COLO668 (cell line): ENCODE data around the gene NUP214.
"Not testable (repeated sequence)": the region's sequence is repeated elsewhere in the genome, so short reads cannot be mapped to it uniquely, and the experiment has no call there.

Experiments used
- DNase-seq: peaks from one replicate; lab custom pipeline; 2025; ENCODE audit not compliant: unreplicated experiment; lab: John Stamatoyannopoulos, UW

The NUP214 gene

GRCh38 chr9:131115360-131115742, 10.0 kb upstream of the NUP214 start:
- not testable (repeated sequence) for DNase-seq

GRCh38 chr9:131116281-131117120, 8.9 kb upstream of the NUP214 start:
- DNase-seq, result no peak

DNA sequence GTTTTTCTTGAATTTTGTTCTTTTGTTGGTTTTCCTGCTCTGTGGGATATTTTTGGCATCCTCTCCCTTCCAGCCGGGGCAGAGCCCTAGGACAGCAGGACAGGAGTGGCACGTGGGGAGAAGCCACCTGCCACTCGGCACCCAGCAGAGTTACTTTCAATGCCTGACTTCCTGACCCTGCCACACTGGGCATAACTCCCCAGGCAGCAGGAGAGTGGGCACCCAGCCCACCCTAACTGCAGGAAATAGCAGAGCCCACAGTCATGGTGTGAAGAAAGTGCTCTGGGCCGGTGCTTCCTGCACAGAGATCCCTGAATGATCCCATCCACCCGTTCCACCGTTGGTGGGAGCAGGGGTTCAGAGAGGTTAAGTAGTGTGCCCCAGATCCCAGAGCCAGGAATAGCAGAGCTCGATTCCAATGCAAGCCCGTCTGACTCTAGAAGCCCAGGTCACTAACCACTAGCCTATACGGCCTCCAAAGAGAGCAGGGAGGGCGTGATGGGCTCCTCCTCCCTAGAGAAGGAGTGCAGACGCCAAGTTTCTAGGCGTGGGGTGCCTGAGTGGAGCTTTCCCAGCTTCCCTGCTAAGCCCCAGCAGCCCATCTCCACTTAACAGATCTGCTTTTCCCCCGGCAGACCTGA, 8.1 kb upstream of the NUP214 start:
- DNase-seq, result no peak

DNA sequence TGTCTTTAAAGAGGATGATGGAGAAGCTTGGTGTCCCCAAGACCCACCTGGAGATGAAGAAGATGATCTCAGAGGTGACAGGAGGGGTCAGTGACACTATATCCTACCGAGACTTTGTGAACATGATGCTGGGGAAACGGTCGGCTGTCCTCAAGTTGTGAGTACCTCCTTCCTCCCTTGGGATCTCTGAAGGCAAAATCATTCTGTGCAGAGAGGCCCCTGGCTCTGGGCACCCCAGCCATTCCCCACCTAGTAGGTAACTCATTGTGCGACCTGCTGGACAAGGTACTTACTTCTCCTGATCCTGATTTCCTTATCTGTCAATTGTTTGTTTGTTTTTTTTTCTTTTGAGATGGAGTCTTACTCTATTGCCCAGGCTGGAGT, 7.6 kb upstream of the NUP214 start:
- no peak for DNase-seq

- DNase-seq, result no peak
These were observed 5.8 kb upstream of the NUP214 start for GRCh38 chr9:131119600-131119999.

- no peak for DNase-seq
These were observed 4.7 kb upstream of the NUP214 start for GRCh38 chr9:131120620-131121228.

DNA sequence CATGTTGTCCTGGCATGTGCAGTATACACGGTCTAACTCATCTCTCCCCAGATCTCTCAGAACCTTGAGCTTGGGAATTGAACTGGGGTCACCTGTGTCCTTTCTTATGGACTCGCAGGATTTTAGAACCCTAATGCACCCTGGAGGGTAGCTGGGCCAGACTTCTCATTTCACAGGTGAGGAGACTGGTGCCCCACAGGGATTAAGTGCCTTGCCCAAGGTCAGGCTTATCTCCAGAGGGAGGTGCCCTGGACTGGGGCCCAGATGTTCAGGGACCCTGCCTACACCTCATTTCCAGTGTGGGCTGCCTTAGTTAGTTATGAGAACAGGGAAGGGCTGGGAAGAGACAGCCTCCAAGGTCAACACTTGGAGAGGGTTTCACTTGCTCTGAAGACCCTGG, 4.0 kb upstream of the NUP214 start:
- DNase-seq, result no peak

- no peak for DNase-seq
These were observed 3.2 kb upstream of the NUP214 start for GRCh38 chr9:131122158-131122557.

- DNase-seq, result no peak
These were observed 423 bp upstream of the NUP214 start for GRCh38 chr9:131125038-131125287.

GRCh38 chr9:131126059-131126426, 657 bp downstream of the NUP214 start:
- DNase-seq, result no peak

DNA sequence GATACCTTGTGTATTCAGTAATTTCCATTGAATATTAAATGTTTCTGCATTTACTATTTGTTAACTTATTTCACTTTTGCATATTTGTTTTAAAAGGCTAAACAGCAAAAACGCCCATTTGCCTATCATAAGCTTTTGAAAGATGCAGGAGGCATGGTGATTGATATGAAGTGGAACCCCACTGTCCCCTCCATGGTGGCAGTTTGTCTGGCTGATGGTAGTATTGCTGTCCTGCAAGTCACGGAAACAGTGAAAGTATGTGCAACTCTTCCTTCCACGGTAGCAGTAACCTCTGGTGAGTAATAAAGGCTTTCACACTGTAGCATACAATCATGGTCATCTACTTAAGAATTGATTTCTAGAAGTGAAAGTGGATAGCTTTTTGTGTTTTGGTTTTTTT, 3.8 kb downstream of the NUP214 start:
- no peak for DNase-seq

- no peak for DNase-seq
These were observed 13.3 kb downstream of the NUP214 start for GRCh38 chr9:131138676-131139075.

DNA sequence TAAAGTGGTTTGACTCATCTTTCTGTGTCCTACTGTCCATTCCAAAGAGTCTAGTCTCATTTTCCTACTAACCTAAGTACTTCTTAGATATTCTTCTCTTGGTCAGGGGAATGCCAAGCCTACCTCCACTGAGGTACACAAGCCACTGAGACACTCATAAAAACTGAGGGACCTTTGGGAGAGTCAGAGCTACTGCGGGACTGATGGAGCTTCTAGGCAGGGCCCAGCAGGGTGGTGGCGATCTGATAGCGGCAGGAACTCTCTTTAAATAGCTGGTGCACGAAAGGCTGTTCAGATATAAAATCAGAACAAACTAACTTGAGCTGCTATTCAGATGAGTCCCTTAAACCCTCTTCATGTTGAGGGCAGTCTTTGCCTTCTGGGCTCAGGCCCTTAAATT, 14.7 kb downstream of the NUP214 start:
- no peak for DNase-seq

- no peak for DNase-seq
These were observed 15.2 kb downstream of the NUP214 start for GRCh38 chr9:131140550-131140949.

DNA sequence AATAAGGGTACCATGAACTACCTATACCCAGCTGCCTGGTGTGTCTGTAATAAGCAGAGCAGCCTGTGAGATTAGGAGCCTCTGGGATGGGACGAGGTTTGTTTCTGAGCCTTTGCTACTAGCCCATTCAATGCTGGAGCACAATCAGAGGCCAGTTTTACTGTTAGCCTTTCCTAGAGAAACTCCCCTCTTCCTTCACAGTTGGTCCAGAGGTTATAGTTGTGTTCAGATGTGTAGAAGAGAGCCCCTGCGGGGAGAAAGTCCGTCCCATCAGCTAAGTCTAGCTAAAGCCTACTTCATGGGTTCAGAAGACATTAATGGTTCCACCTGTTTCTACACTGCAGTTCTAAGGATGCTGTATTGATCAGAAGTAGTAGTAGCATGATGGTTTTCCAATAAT, 16.8 kb downstream of the NUP214 start:
- no peak for DNase-seq

GRCh38 chr9:131144201-131144600, 18.8 kb downstream of the NUP214 start:
- DNase-seq, result no peak

DNA sequence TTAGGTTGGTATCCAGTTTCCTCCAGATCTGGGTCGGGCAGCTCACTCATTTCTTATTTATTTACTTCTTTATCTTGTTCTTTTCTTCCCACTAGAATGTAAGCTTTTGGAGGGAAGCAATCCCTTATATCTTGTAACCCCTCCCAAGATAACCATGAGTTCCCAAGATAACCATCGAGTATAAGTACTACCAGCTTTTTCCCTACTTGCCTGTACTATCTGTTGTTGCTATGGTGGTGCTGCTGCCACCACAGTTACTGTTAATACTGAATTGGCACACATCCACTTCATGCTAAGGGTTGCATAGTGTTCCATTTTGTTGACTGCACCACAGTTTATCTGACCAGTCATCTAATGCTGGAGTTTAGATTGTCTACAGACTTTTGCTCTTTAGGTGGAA, 19.9 kb downstream of the NUP214 start:
- DNase-seq, result no peak

DNA sequence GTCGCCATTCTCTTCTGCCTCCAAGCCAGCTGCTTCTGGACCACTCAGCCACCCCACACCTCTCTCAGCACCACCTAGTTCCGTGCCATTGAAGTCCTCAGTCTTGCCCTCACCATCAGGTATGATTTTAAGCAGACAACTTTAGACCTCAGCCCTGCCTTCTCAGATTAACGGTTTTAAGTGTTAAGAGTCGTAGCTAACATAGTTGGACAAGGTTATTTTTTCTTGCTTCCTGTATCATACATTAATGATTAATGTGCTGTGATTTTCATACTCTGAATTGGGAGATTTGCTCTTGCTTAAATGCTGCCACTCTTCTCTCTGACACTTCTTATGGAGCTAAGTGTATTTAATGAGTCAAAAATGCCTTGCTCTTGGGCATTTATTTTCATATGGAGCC, 20.8 kb downstream of the NUP214 start:
- DNase-seq, result no peak

DNA sequence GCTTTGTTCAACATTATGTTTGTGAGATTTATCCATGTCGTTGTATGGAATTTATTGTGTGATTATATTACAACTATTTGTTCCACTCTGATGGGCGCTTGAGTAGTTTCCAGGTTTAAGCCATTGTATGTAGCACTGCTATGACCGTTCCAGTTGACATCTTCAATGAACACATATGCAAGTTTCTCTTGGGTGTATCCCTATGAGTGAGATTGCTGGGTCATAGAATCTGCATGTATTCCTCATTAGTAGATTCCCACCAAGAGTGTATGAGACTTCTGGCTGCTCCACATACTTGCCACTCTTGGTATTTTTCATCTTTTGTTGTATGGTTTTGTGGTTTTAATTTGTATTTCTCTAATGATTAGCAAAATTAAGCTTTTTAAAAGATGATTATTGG, 22.9 kb downstream of the NUP214 start:
- no peak for DNase-seq

DNA sequence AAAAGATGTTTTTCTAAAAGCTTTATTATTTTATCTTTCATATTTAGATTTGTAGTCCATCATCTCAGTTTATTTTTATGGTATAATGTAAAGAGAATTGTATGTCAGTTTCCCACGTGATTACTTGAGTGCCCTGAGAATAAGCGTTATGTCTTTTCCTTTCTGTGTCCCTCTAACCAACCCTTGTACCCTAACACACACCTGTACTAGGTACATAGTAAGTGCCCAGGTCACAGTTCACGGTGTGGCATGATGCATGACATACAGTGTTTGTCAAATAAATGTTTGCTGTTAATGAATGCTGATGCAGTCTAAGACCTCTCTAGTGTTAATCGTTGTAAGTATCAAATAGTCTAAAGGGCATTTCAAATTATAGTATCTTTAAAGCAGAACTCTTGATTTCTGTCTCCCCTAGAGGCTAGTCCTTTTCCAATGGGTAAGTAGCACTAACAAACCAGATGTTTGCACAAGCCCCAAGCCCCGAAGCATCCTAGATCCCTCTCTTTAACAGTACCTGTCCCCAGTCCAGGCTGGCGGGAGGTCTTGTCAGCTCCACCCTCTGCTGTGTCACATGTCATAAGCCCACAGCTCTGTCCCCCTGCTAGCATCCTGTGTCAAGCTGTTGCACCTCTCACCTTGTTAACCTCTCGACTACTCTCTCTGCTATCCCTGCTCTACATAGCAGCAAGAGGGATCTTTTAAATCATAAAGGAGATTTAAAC, 23.7 kb downstream of the NUP214 start:
- DNase-seq, result no peak

- no peak for DNase-seq
These were observed 24.3 kb downstream of the NUP214 start for GRCh38 chr9:131149688-131150053.

DNA sequence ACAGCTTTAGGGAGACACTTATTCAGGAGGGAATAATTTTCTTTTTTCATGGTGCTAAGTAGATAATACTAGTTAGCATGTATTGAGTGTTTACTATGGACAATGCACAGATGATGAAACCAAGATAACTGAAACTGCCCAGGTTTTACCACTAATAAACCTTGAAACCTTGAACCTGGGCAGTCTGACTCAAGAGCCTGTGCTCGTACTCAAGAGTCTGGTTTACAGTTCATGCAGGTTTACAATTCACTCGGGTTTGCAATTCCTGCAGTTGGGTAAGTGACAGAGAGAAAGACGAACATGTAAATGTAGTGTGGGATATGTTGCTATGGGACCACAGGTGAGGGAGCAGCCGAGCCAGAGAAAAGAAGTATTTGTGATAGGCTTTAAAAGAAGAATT, 28.2 kb downstream of the NUP214 start:
- no peak for DNase-seq
